GM12891 (cell line): Measurements from ENCODE around the gene UBA5.

ENCODE experiments used
- POLR2A ChIP-seq: IDR thresholded peaks from 2 replicates; pipeline ENCODE4 v1.6.1; 2011; ENCODE audit warnings: low read depth, low read length, control low read depth
- POLR2AphosphoS5 ChIP-seq: IDR thresholded peaks from 2 replicates; pipeline ENCODE4 v1.6.1; 2011; ENCODE audit warnings: low read depth, low read length, control low read depth
- POU2F2 ChIP-seq: IDR thresholded peaks from 2 replicates; pipeline ENCODE4 v1.6.1; 2011; ENCODE audit warnings: low read depth, mild to moderate bottlenecking, control low read depth, low read length, moderate library complexity
- SPI1 ChIP-seq: IDR thresholded peaks from 2 replicates; pipeline ENCODE4 v1.6.1; 2011; ENCODE audit warnings: low read depth, low read length, control low read depth
- TAF1 ChIP-seq: IDR thresholded peaks from 2 replicates; pipeline ENCODE4 v1.6.1; 2011; ENCODE audit warnings: low read depth, low read length, control low read depth

- TF ChIP-seq POU2F2, result no peak
- TF ChIP-seq TAF1, result no peak
- no peak for TF ChIP-seq POLR2AphosphoS5
- TF ChIP-seq SPI1, result no peak
- no peak for TF ChIP-seq POLR2A
Measured at GRCh38 chr3:132638706-132639105, 21.4 kb upstream of the UBA5 start.
